HCT116 (cell line): ENCODE measurements around the gene ARHGEF1. TPM values are rescaled to one million over a fixed set of nuclear protein-coding genes. Genes with fewer than 3 reads are reported as not detected.

ENCODE experiments used
- ATAC-seq: fragments of 200-7000 bp; cut with Tn5 transposase; 2 replicates; pipeline ENCODE4 v1.9.1; 2020; ENCODE audit warnings: mild to moderate bottlenecking, moderate library complexity
- BruUV-seq: library from RNA; stranded (reverse); fragments of 400-500 nt; replicated peaks from 2 replicates; lab custom pipeline; 2021; lab: Mats Ljungman, UMichigan
- CTCF ChIA-PET: fragments of 300-600 bp; sonication (Branson Sonifier 250); formaldehyde crosslinking; loops from one replicate; lab custom pipeline; 2021; ENCODE audit warnings: antibody characterized with exemption; lab: Charles Lee
- POLR2A ChIA-PET: fragments of 300-600, 350-600 bp; sonication (Branson Sonifier 250); formaldehyde crosslinking; loops from one replicate; lab custom pipeline; 2021; ENCODE audit warnings: antibody characterized with exemption; lab: Charles Lee
- RAD21 ChIA-PET, 2 experiments: fragments of 300-600 bp; sonication (Branson Sonifier 250); formaldehyde crosslinking; loops; one replicate each; lab custom pipeline; 2023; ENCODE audit warnings: low total read pairs in 2 of 2; ENCODE audit not compliant: uncharacterized antibody in 2 of 2, unreplicated experiment in 2 of 2, low non-redundant PET in 1 of 2; lab: Charles Lee
- DNase-seq: peaks from one replicate; pipeline ENCODE4 v3.0.0-alpha.2; 2010; ENCODE audit warnings: low read depth, low spot score
- H2AFZ ChIP-seq: fragments of 200-600 bp; shearing (Covaris generic), sonication (generic); 2 replicates; pipeline ENCODE4 v1.6.1; 2017; ENCODE audit warnings: low read depth, mixed run types, mixed read lengths, antibody characterized with exemption, low read length; ENCODE audit not compliant: poor library complexity, severe bottlenecking
- H3K27ac ChIP-seq: 2 replicates; pipeline ENCODE4 v1.5.1; 2012; ENCODE audit warnings: low read depth, low read length
- H3K27me3 ChIP-seq: fragments of 200-600 bp; sonication (generic); 2 replicates; pipeline ENCODE4 v1.6.1; 2016; ENCODE audit warnings: mixed run types, low read length, mixed read lengths; ENCODE audit not compliant: insufficient read depth
- H3K36me3 ChIP-seq, 2 experiments: fragments of 200-500 bp in 1 of 2; fragments of 200-600 bp in 1 of 2; sonication (Bioruptor generic) in 1 of 2; sonication (generic) in 1 of 2; 2 replicates each; pipeline versions ENCODE4 v1.5.1 to v1.6.1; 2014 to 2016; ENCODE audit warnings: low read length in 2 of 2, inconsistent platforms in 1 of 2, mixed read lengths in 1 of 2, mixed run types in 1 of 2; ENCODE audit not compliant: insufficient read depth in 2 of 2, control insufficient read depth in 1 of 2
- H3K4me1 ChIP-seq, 2 experiments: fragments of 200-600 bp in 1 of 2; sonication (generic) in 1 of 2; 2 replicates each; pipeline versions ENCODE4 v1.5.1 to v1.6.1; 2012 to 2017; ENCODE audit warnings: low read length in 2 of 2, inconsistent platforms in 1 of 2, mild to moderate bottlenecking in 1 of 2, mixed read lengths in 1 of 2, mixed run types in 1 of 2, moderate library complexity in 1 of 2; ENCODE audit not compliant: insufficient read depth in 2 of 2, control insufficient read depth in 1 of 2
- H3K4me2 ChIP-seq: fragments of 200-600 bp; sonication (generic); 2 replicates; pipeline ENCODE4 v1.6.1; 2017; ENCODE audit warnings: mixed run types, low read length, mixed read lengths
- H3K4me3 ChIP-seq, 2 experiments: fragments of 200-600 bp in 1 of 2; sonication (generic) in 1 of 2; replicated peaks in 1 of 2; 2 replicates each; pipeline ENCODE4 v1.5.1; 2011 to 2016; ENCODE audit warnings: low read length in 2 of 2, control low read depth in 1 of 2, low read depth in 1 of 2, mild to moderate bottlenecking in 1 of 2, mixed read lengths in 1 of 2, mixed run types in 1 of 2
- H3K79me2 ChIP-seq: fragments of 200-600 bp; sonication (generic); 2 replicates; pipeline ENCODE4 v1.6.1; 2017; ENCODE audit warnings: mild to moderate bottlenecking, mixed run types, low read length, moderate library complexity, mixed read lengths; ENCODE audit not compliant: insufficient read depth
- H3K9ac ChIP-seq: fragments of 200-600 bp; sonication (generic); 2 replicates; pipeline ENCODE4 v1.6.1; 2016; ENCODE audit warnings: low read length, mixed read lengths
- H3K9me2 ChIP-seq: fragments of 200-600 bp; sonication (generic), shearing (Covaris generic); 2 replicates; pipeline ENCODE4 v1.6.1; 2017; ENCODE audit warnings: mixed run types, mild to moderate bottlenecking, moderate library complexity; ENCODE audit not compliant: insufficient read depth
- H3K9me3 ChIP-seq, 2 experiments: fragments of 200-500 bp in 1 of 2; fragments of 200-600 bp in 1 of 2; sonication (Bioruptor generic) in 1 of 2; sonication (generic) in 1 of 2; 2 replicates each; pipeline ENCODE4 v1.6.1; 2014 to 2017; ENCODE audit warnings: low read length in 2 of 2, mixed read lengths in 2 of 2, inconsistent platforms in 1 of 2, low read depth in 1 of 2, mild to moderate bottlenecking in 1 of 2, mixed run types in 1 of 2, moderate library complexity in 1 of 2; ENCODE audit not compliant: control insufficient read depth in 1 of 2, insufficient read depth in 1 of 2
- H4K20me1 ChIP-seq: fragments of 200-600 bp; sonication (generic), shearing (Covaris generic); 2 replicates; pipeline ENCODE4 v1.6.1; 2017; ENCODE audit warnings: mixed run types, mild to moderate bottlenecking, moderate library complexity; ENCODE audit not compliant: insufficient read depth
- CEBPB ChIP-seq: IDR thresholded peaks from 2 replicates; pipeline ENCODE4 v1.6.1; 2012; ENCODE audit warnings: low read depth
- ELF1 ChIP-seq: IDR thresholded peaks from 2 replicates; pipeline ENCODE4 v1.6.1; 2012; ENCODE audit warnings: low read depth, borderline replicate concordance
- EZH2 ChIP-seq: fragments of 200-600 bp; sonication (generic); IDR thresholded peaks from 2 replicates; pipeline ENCODE4 v1.6.1; 2017; ENCODE audit warnings: antibody characterized with exemption, mixed run types
- JUND ChIP-seq: IDR thresholded peaks from 2 replicates; pipeline ENCODE4 v1.6.1; 2012
- SP1 ChIP-seq: IDR thresholded peaks from 2 replicates; pipeline ENCODE4 v1.6.1; 2012; ENCODE audit warnings: low read depth
- SRF ChIP-seq: IDR thresholded peaks from 2 replicates; pipeline ENCODE4 v1.6.1; 2012; ENCODE audit warnings: low read depth
- ZFX ChIP-seq: fragments of 450-650 bp; IDR thresholded peaks from 2 replicates; pipeline ENCODE4 v1.6.1; 2017
- ZNF274 ChIP-seq: fragments of 200-500 bp; sonication (Bioruptor generic); IDR thresholded peaks from 2 replicates; pipeline ENCODE4 v1.6.1; 2014; ENCODE audit warnings: mild to moderate bottlenecking, low read depth, low read length, inconsistent platforms
- intact Hi-C: fragments of 100-400 bp; cut with micrococcal nuclease; formaldehyde crosslinking; loops from 2 replicates; pipeline ENCODE4 v1.10.0; 2022
- total RNA-seq: library from RNA; stranded (reverse); gene quantifications from one replicate; pipeline ENCODE4 v1.2.1, GENCODE V29; 2021; ENCODE audit not compliant: unreplicated experiment
- TF ChIP-seq, protein P1 (sequence below): IDR thresholded peaks from 2 replicates; pipeline ENCODE4 v1.6.1; 2011; ENCODE audit warnings: mild to moderate bottlenecking, low read length, moderate library complexity; ENCODE audit not compliant: insufficient replicate concordance; ENCODE audit errors: extremely low read depth
- TF ChIP-seq, protein P2 (sequence below): IDR thresholded peaks from 2 replicates; pipeline ENCODE4 v1.6.1; 2012

Gene ARHGEF1
- total RNA-seq, 1 experiment from 2014 or later = 110 TPM

DNA sequence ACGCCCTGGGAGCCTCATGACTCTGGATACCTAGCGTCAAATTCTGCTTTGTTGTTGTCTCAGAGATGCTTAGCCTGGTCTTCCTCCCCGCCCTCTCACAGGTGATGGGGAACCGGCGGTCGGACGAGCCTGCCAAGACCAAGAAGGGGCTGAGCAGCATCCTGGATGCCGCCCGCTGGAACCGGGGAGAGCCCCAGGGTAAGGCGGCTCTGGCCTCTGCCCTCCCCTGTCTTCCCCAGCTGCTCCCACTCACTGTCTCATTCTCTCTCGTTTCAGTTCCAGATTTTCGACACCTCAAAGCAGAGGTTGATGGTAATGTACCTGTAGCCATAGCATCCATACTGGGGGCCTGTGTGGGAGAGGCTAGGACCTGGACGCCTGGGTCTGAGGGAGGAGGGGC is 11.4 kb downstream of the ARHGEF1 start:
- H3K27me3 ChIP-seq = no peaks in the 10 kb centered on the region
- H3K9ac ChIP-seq = no peak overlapping the region
- no peaks in the 10 kb centered on the region for H4K20me1 ChIP-seq
- BruUV-seq = no TSS peak
- POLR2A ChIA-PET = no interaction called here
- TF ChIP-seq SP1 = no peak
- TF ChIP-seq, protein P1, sequence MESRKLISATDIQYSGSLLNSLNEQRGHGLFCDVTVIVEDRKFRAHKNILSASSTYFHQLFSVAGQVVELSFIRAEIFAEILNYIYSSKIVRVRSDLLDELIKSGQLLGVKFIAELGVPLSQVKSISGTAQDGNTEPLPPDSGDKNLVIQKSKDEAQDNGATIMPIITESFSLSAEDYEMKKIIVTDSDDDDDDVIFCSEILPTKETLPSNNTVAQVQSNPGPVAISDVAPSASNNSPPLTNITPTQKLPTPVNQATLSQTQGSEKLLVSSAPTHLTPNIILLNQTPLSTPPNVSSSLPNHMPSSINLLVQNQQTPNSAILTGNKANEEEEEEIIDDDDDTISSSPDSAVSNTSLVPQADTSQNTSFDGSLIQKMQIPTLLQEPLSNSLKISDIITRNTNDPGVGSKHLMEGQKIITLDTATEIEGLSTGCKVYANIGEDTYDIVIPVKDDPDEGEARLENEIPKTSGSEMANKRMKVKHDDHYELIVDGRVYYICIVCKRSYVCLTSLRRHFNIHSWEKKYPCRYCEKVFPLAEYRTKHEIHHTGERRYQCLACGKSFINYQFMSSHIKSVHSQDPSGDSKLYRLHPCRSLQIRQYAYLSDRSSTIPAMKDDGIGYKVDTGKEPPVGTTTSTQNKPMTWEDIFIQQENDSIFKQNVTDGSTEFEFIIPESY = no peak
- no peak for TF ChIP-seq SRF
- TF ChIP-seq CEBPB = no peak
- no peak for TF ChIP-seq ZFX
- no peak for TF ChIP-seq JUND
- TF ChIP-seq ZNF274 = no peak
- TF ChIP-seq, protein P2, sequence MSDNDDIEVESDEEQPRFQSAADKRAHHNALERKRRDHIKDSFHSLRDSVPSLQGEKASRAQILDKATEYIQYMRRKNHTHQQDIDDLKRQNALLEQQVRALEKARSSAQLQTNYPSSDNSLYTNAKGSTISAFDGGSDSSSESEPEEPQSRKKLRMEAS = no peak
- no peak for TF ChIP-seq ELF1
- TF ChIP-seq EZH2 = no peak
- peaks cover 7% of the 10 kb centered on the region; the same call in 1 of the 2 replicates for H3K79me2 ChIP-seq
- H3K4me3 ChIP-seq = no peak overlapping the region
- H3K9me2 ChIP-seq = no peaks in the 10 kb centered on the region
- no peak overlapping the region for H2AFZ ChIP-seq
- ATAC-seq = no peak
- H3K27ac ChIP-seq = no peak overlapping the region
- no peak for DNase-seq
- H3K4me1 ChIP-seq = no peaks in the 10 kb centered on the region
- intact Hi-C loops = no loop called here
- peaks cover 22 to 31% of the 10 kb centered on the region in 2 experiments for H3K36me3 ChIP-seq
- H3K4me2 ChIP-seq = no peak overlapping the region
- CTCF ChIA-PET = no interaction called here
- H3K9me3 ChIP-seq = no peaks in the 10 kb centered on the region
- RAD21 ChIA-PET = no interaction called here
